ENCODE data around the gene PTPRG. TPM values are rescaled to one million over a fixed set of nuclear protein-coding genes. Genes with fewer than 3 reads are reported as not detected.

The PTPRG gene
- total RNA-seq, 1 donor, result 41.0 TPM

- no peak overlapping the region for H3K4me3 ChIP-seq (ENCODE audit: low read depth, low read length)
- TF ChIP-seq, protein P1, sequence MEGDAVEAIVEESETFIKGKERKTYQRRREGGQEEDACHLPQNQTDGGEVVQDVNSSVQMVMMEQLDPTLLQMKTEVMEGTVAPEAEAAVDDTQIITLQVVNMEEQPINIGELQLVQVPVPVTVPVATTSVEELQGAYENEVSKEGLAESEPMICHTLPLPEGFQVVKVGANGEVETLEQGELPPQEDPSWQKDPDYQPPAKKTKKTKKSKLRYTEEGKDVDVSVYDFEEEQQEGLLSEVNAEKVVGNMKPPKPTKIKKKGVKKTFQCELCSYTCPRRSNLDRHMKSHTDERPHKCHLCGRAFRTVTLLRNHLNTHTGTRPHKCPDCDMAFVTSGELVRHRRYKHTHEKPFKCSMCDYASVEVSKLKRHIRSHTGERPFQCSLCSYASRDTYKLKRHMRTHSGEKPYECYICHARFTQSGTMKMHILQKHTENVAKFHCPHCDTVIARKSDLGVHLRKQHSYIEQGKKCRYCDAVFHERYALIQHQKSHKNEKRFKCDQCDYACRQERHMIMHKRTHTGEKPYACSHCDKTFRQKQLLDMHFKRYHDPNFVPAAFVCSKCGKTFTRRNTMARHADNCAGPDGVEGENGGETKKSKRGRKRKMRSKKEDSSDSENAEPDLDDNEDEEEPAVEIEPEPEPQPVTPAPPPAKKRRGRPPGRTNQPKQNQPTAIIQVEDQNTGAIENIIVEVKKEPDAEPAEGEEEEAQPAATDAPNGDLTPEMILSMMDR (IDR thresholded peaks at IDR 0.05; ENCODE audit: insufficient read depth, low read depth, low read length), result no peak
- DNase-seq (ENCODE audit: low read depth), result no peak
Observed at GRCh38 chr3:62225051-62225450, 663.7 kb downstream of the PTPRG start.

- no peak overlapping the region for H3K4me3 ChIP-seq (ENCODE audit: low read depth, low read length)
- no peak for DNase-seq (ENCODE audit: low read depth)
- TF ChIP-seq, protein P1 (IDR thresholded peaks at IDR 0.05; ENCODE audit: insufficient read depth, low read depth, low read length), result no peak
Observed at GRCh38 chr3:62226601-62227339, 665.4 kb downstream of the PTPRG start.

DNA sequence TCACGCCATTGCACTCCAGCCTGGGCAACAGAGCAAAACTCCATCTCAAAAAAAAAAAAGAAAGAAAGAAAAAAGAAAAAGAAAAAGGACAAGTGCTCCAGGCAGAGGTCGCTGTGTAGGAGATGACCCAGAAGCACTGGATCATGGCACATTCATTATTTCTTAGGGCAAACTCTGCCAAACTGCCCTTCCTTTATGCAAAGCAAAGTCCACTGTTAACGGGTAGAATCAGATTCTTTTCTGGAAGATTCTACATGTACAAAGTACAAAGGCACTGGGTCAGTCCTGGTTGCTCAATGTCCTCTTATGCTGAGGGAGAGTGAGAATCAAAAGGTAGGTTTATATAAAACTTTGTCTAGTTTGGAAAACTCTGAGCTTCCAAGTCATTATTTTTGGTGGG, 667.1 kb downstream of the PTPRG start:
- TF ChIP-seq, protein P1 (IDR thresholded peaks at IDR 0.05; ENCODE audit: insufficient read depth, low read depth, low read length), result no peak
- DNase-seq (ENCODE audit: low read depth), result no peak
- no peak overlapping the region for H3K4me3 ChIP-seq (ENCODE audit: low read depth, low read length)

DNA sequence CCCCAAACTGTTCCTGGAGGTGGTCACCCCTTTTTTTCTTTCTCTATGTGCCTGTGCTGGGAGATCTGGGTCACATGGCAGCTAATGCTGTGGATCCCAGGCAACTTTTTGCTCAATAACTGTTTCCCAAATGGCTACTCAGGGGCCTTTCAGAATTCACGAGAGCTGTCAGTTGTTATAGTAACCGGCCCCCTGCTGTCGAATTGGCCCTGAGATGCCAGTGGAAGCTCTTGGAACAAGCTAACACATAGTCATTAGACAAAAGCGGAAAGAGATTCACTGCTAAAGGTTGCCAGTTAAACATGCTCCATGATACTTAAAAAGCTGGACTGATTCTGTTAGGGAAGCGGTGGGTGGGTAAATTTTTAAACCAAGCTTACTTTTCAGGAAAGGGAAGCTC, 667.8 kb downstream of the PTPRG start:
- TF ChIP-seq, protein P1 (IDR thresholded peaks at IDR 0.05; ENCODE audit: insufficient read depth, low read depth, low read length), result no peak
- no peak for DNase-seq (ENCODE audit: low read depth)
- no peak overlapping the region for H3K4me3 ChIP-seq (ENCODE audit: low read depth, low read length)

DNA sequence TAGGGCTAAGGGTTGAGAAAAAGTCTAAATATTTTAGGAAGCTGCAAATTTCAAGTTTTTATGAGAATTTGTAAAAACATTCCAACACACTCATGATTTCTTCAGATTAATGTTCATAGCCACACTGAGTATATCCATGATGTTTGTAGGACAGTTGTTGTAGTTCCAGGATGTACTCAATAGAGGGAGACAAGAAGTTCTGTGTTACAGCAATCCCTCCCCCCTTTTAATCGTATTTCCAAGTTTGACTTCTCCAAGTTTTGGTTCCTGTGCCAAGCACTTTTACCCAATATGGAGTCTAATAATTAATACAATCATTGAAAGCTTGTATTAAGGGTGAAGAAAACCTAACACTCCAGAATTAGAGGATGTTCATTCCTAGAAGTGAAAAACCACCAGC, 668.5 kb downstream of the PTPRG start:
- peak; percentile 13 for DNase-seq (ENCODE audit: low read depth)
- no peak overlapping the region for H3K4me3 ChIP-seq (ENCODE audit: low read depth, low read length)
- TF ChIP-seq, protein P1 (IDR thresholded peaks at IDR 0.05; ENCODE audit: insufficient read depth, low read depth, low read length), result peak; percentile 37

- TF ChIP-seq, protein P1 (IDR thresholded peaks at IDR 0.05; ENCODE audit: insufficient read depth, low read depth, low read length), result no peak
- no peak for DNase-seq (ENCODE audit: low read depth)
- no peak overlapping the region for H3K4me3 ChIP-seq (ENCODE audit: low read depth, low read length)
Observed at GRCh38 chr3:62233065-62233464, 671.7 kb downstream of the PTPRG start.

- no peak overlapping the region for H3K4me3 ChIP-seq (ENCODE audit: low read depth, low read length)
- DNase-seq (ENCODE audit: low read depth), result no peak
- TF ChIP-seq, protein P1 (IDR thresholded peaks at IDR 0.05; ENCODE audit: insufficient read depth, low read depth, low read length), result no peak
Observed at GRCh38 chr3:62236016-62236415, 674.6 kb downstream of the PTPRG start.
